ENCODE results near the gene CMTM1. TPM values are rescaled to one million over a fixed set of nuclear protein-coding genes. Genes with fewer than 3 reads are reported as not detected.

Gene CMTM1
- total RNA-seq, 1 experiment from 2014 or later: 5.6 TPM

DNA sequence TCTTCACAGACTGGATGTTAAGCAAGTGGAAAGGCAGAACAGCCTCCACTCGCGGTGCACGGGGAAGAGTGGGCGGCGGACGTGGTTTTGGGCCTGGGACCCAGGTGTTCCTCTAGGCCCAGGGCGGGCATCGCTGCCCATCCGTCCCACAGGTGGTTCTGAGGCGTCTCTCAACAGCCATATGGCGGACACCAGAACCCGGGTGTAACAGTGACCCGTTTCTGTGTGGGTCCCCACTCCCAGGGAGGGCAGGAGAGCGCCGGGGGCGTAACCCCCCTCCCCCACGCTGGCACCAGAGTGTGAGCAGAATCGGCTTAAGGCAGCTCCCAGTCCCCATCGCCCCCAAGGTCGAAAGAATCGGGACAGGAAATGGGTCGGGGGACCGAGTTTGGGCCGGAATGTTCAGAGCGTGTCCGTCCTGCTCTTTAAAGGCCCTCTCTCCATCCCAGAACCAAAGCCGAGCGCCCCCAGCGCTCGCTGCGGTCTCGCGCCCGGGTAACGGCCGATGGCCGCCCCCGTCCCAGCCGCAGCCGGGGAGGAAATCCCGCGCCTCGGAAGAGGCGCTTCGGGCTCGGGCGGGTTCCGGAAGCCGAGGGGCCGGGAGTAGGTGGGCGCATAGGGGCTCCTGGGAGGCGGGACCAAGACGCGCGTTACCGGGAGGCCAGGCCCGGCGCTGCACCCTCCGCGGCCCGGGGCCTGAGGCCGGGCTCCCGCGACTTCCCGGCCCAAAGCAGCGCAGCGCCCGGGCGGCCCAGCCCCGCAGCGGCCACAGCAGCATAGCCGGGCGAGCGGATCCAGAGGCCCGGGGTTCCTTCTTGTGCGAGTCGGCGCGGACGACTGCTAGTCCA is 16.7 kb upstream of the CMTM1 start, which contains the start of gene TK2:
Gene TK2, minus strand, starts transcription at position 839 of the 848 bp plus-strand sequence. Its CDS starts 61 bp downstream, at position 778.
- BruUV-seq (replicated peaks): TSS peak; percentile 40
- DNase-seq: peak; percentile 64 to 74
- CTCF ChIA-PET: no interaction called here
- no peaks in the 10 kb centered on the region for H3K9me3 ChIP-seq
- peak in 1 of 2 experiments; percentile 44 for TF ChIP-seq CTCF (IDR thresholded peaks at IDR 0.05; ENCODE audit: insufficient read depth in 1 of 2, low read depth in 1 of 2, low read length in 1 of 2, severe bottlenecking in 1 of 2, unreplicated experiment in 1 of 2)
- H3K27me3 Mint-ChIP-seq (ENCODE audit: insufficient read depth, unreplicated experiment): no peaks in the 10 kb centered on the region
- H3K4me1 ChIP-seq: peaks cover 28% of the 10 kb centered on the region
- H3K27me3 ChIP-seq (replicated peaks; ENCODE audit: control insufficient read depth, insufficient read depth, low read length): no peaks in the 10 kb centered on the region
- H3K4me3 Mint-ChIP-seq (ENCODE audit: unreplicated experiment): peak within 1 kb of the TSS; percentile 76
- POLR2A ChIA-PET: no interaction called here
- H3K4me1 Mint-ChIP-seq (ENCODE audit: low read depth, unreplicated experiment): peaks cover 32% of the 10 kb centered on the region
- peak within 1 kb of the TSS; percentile 70 for H3K4me3 ChIP-seq (ENCODE audit: low read depth, low read length)
- H3K36me3 ChIP-seq (ENCODE audit: control insufficient read depth, insufficient read depth, low read length): no peaks in the 10 kb centered on the region
- intact Hi-C loops (cut with micrococcal nuclease; ENCODE audit: unreplicated experiment): loop anchor here (5.0 kb wide), 1 partner anchor 53 kb away; the partner anchor contains the start of gene CMTM3
- no peaks in the 10 kb centered on the region for H3K9me3 Mint-ChIP-seq (ENCODE audit: unreplicated experiment)
- peaks cover 33% of the 10 kb centered on the region for H3K36me3 Mint-ChIP-seq (ENCODE audit: insufficient read depth, unreplicated experiment)
- H3K27ac Mint-ChIP-seq (ENCODE audit: unreplicated experiment): peak within 1 kb of the TSS; percentile 77

- no peaks in the 10 kb centered on the region for H3K27me3 Mint-ChIP-seq (ENCODE audit: insufficient read depth, unreplicated experiment)
- intact Hi-C loops (cut with micrococcal nuclease; ENCODE audit: unreplicated experiment): loop anchor here (5.0 kb wide), 1 partner anchor 51 kb away; the partner anchor contains the start of gene CMTM3
- ChIA-PET POLR2A (no interaction called here), CTCF (interaction anchor here (0.7 to 0.9 kb wide), 2 partner anchors 9 to 108 kb away, joined by 3 to 4 read pairs; no protein-coding TSS in a partner anchor)
- peaks cover 28% of the 10 kb centered on the region for H3K4me1 ChIP-seq
- peaks cover 36% of the 10 kb centered on the region for H3K36me3 Mint-ChIP-seq (ENCODE audit: insufficient read depth, unreplicated experiment)
- H3K4me3 ChIP-seq (ENCODE audit: low read depth, low read length): no peak overlapping the region
- no peaks in the 10 kb centered on the region for H3K9me3 Mint-ChIP-seq (ENCODE audit: unreplicated experiment)
- no peaks in the 10 kb centered on the region for H3K9me3 ChIP-seq
- no peaks in the 10 kb centered on the region for H3K36me3 ChIP-seq (ENCODE audit: control insufficient read depth, insufficient read depth, low read length)
- H3K27me3 ChIP-seq (replicated peaks; ENCODE audit: control insufficient read depth, insufficient read depth, low read length): no peaks in the 10 kb centered on the region
- no peak overlapping the region for H3K27ac Mint-ChIP-seq (ENCODE audit: unreplicated experiment)
- BruUV-seq (replicated peaks): no TSS peak
- H3K4me3 Mint-ChIP-seq (ENCODE audit: unreplicated experiment): peak overlapping the region; percentile 87
- H3K4me1 Mint-ChIP-seq (ENCODE audit: low read depth, unreplicated experiment): peaks cover 47% of the 10 kb centered on the region
- TF ChIP-seq CTCF (IDR thresholded peaks at IDR 0.05; ENCODE audit: insufficient read depth in 1 of 2, low read depth in 1 of 2, low read length in 1 of 2, severe bottlenecking in 1 of 2, unreplicated experiment in 1 of 2): peak; percentile 36 to 49
- DNase-seq: peak; percentile 78 to 82
Measured at GRCh38 chr16:66551348-66551759, 14.9 kb upstream of the CMTM1 start.

DNA sequence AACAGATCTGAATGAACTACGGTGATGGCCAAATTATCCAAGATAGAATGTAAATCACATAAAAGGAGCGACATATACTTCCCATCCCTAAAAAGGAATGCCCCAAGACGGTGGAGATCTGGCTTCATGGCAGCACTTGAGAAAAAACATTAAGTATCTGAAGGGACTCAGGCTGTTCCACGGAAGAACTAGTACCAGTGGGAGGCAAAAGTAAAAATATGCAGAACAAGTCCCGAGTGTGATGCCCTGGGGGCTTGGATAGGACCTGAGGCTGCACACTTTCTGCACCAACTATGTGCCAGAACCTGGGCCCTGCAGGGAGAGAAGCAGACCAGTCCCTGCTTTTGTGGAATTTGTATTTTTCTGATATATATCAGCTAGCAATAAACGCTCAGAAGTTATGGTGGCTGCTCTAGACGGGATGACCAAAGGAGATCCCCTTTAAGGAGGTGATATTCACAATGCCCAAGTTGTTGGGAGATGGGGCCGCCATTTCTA is 14.4 kb upstream of the CMTM1 start:
- intact Hi-C loops (cut with micrococcal nuclease; ENCODE audit: unreplicated experiment): loop anchor here (1.0 to 5.0 kb wide), 2 partner anchors 36 to 50 kb away; partner anchors contain the start of gene CMTM3
- no peaks in the 10 kb centered on the region for H3K9me3 ChIP-seq
- H3K4me1 ChIP-seq: peaks cover 28% of the 10 kb centered on the region
- Mint-ChIP-seq H3K36me3 (ENCODE audit: insufficient read depth, unreplicated experiment) (peaks cover 36% of the 10 kb centered on the region), H3K27ac (ENCODE audit: unreplicated experiment) (peak overlapping the region; percentile 81), H3K9me3 (ENCODE audit: unreplicated experiment) (no peaks in the 10 kb centered on the region), H3K4me1 (ENCODE audit: low read depth, unreplicated experiment) (peaks cover 47% of the 10 kb centered on the region), H3K27me3 (ENCODE audit: insufficient read depth, unreplicated experiment) (no peaks in the 10 kb centered on the region), H3K4me3 (ENCODE audit: unreplicated experiment) (peak overlapping the region; percentile 87)
- H3K27me3 ChIP-seq (replicated peaks; ENCODE audit: control insufficient read depth, insufficient read depth, low read length): no peaks in the 10 kb centered on the region
- peak overlapping the region; percentile 73 for H3K4me3 ChIP-seq (ENCODE audit: low read depth, low read length)
- H3K36me3 ChIP-seq (ENCODE audit: control insufficient read depth, insufficient read depth, low read length): no peaks in the 10 kb centered on the region
- BruUV-seq (replicated peaks): TSS peak; percentile 41
- ChIA-PET POLR2A (no interaction called here), CTCF (interaction anchor here (0.7 to 0.9 kb wide), 2 partner anchors 64 to 108 kb away, joined by 3 to 4 read pairs; no protein-coding TSS in a partner anchor)
- no peak for DNase-seq
- TF ChIP-seq CTCF (IDR thresholded peaks at IDR 0.05; ENCODE audit: insufficient read depth in 1 of 2, low read depth in 1 of 2, low read length in 1 of 2, severe bottlenecking in 1 of 2, unreplicated experiment in 1 of 2): no peak
